Raji (cell line): ENCODE measurements around the gene TRIP12.

ENCODE experiments used
- POLR2A ChIP-seq: IDR thresholded peaks from 2 replicates; pipeline ENCODE4 v1.6.1; 2011; ENCODE audit warnings: low read depth, low read length, control low read depth; ENCODE audit not compliant: insufficient read depth

TRIP12 gene

GRCh38 chr2:229774237-229774636 lies 147.6 kb downstream of the TRIP12 start:
- TF ChIP-seq POLR2A, result no peak

- no peak for TF ChIP-seq POLR2A
Observed at GRCh38 chr2:229768235-229768634, 153.6 kb downstream of the TRIP12 start.

- TF ChIP-seq POLR2A, result no peak
Observed at GRCh38 chr2:229765721-229766120, 156.1 kb downstream of the TRIP12 start.

GRCh38 chr2:229761663-229762062 lies 160.1 kb downstream of the TRIP12 start:
- TF ChIP-seq POLR2A, result no peak

- no peak for TF ChIP-seq POLR2A
Observed at GRCh38 chr2:229752970-229753729, 168.7 kb downstream of the TRIP12 start.

- TF ChIP-seq POLR2A, result no peak
Observed at GRCh38 chr2:229749779-229750178, 172.0 kb downstream of the TRIP12 start.

GRCh38 chr2:229748950-229749349 lies 172.9 kb downstream of the TRIP12 start:
- no peak for TF ChIP-seq POLR2A

- TF ChIP-seq POLR2A, result no peak
Observed at GRCh38 chr2:229740279-229740678, 181.5 kb downstream of the TRIP12 start.

- TF ChIP-seq POLR2A, result no peak
Observed at GRCh38 chr2:229738024-229738625, 183.7 kb downstream of the TRIP12 start.

GRCh38 chr2:229734410-229734809 lies 187.4 kb downstream of the TRIP12 start:
- TF ChIP-seq POLR2A, result no peak

GRCh38 chr2:229733611-229734245 lies 188.1 kb downstream of the TRIP12 start:
- no peak for TF ChIP-seq POLR2A

- TF ChIP-seq POLR2A, result no peak
Observed at GRCh38 chr2:229732897-229733296, 188.9 kb downstream of the TRIP12 start.

- no peak for TF ChIP-seq POLR2A
Observed at GRCh38 chr2:229731916-229732315, 189.9 kb downstream of the TRIP12 start.

GRCh38 chr2:229731363-229731762 lies 190.4 kb downstream of the TRIP12 start:
- no peak for TF ChIP-seq POLR2A

- TF ChIP-seq POLR2A, result no peak
Observed at GRCh38 chr2:229728370-229728769, 193.4 kb downstream of the TRIP12 start.

- no peak for TF ChIP-seq POLR2A
Observed at GRCh38 chr2:229726643-229727042, 195.2 kb downstream of the TRIP12 start.
